Keratinocyte (primary cell): ENCODE data around the gene CHGA. TPM values are rescaled to one million over a fixed set of nuclear protein-coding genes. Genes with fewer than 3 reads are reported as not detected.

ENCODE experiments used
- DNase-seq: peaks from one replicate; pipeline ENCODE4 v3.0.0-alpha.2; 2011; ENCODE audit warnings: low read depth, missing footprints, low spot score
- FAIRE-seq: peaks from 2 replicates; lab custom pipeline; 2011; peaks lifted over from hg19 to GRCh38; lab: Jason Lieb, UNC
- H2AFZ ChIP-seq: 2 replicates; pipeline ENCODE4 v1.6.0; 2012; ENCODE audit warnings: low read length, control low read depth, inconsistent platforms; ENCODE audit not compliant: control insufficient read depth
- H3K27ac ChIP-seq: 2 replicates; pipeline ENCODE4 v1.5.1; 2011; ENCODE audit warnings: low read length; ENCODE audit not compliant: control insufficient read depth, insufficient read depth
- H3K27me3 ChIP-seq: 3 replicates; pipeline ENCODE4 v1.6.0; 2011; ENCODE audit warnings: low read length; ENCODE audit not compliant: control insufficient read depth, insufficient read depth; ENCODE audit errors: extremely low read depth
- H3K36me3 ChIP-seq, 2 experiments: 2 replicates in 1 of 2; 3 replicates in 1 of 2; pipeline ENCODE4 v1.5.1; 2011; ENCODE audit warnings: low read length in 2 of 2, mild to moderate bottlenecking in 1 of 2; ENCODE audit not compliant: control insufficient read depth in 2 of 2, insufficient read depth in 2 of 2; ENCODE audit errors: extremely low read depth in 1 of 2
- H3K4me1 ChIP-seq: 3 replicates; pipeline ENCODE4 v1.5.1; 2011; ENCODE audit warnings: low read length; ENCODE audit not compliant: control insufficient read depth, insufficient read depth; ENCODE audit errors: extremely low read depth
- H3K4me2 ChIP-seq: 3 replicates; pipeline ENCODE4 v1.6.0; 2011; ENCODE audit warnings: low read depth, low read length; ENCODE audit not compliant: control insufficient read depth, insufficient read depth; ENCODE audit errors: extremely low read depth
- H3K4me3 ChIP-seq, 3 experiments: fragments of 200-600 bp in 1 of 3; sonication (generic) in 1 of 3; 2 replicates in 2 of 3; 3 replicates in 1 of 3; pipeline ENCODE4 v1.5.1; 2011 to 2016; ENCODE audit warnings: low read length in 3 of 3, mild to moderate bottlenecking in 3 of 3, control low read depth in 2 of 3, inconsistent platforms in 1 of 3, low read depth in 1 of 3, mixed read lengths in 1 of 3, mixed run types in 1 of 3, moderate library complexity in 1 of 3; ENCODE audit not compliant: control insufficient read depth in 2 of 3, insufficient read depth in 2 of 3; ENCODE audit errors: extremely low read depth in 1 of 3
- H3K79me2 ChIP-seq: 2 replicates; pipeline ENCODE4 v1.6.0; 2012; ENCODE audit warnings: low read length; ENCODE audit not compliant: control insufficient read depth, insufficient read depth
- H3K9ac ChIP-seq: 3 replicates; pipeline ENCODE4 v1.6.0; 2011; ENCODE audit warnings: low read length; ENCODE audit not compliant: control insufficient read depth, insufficient read depth; ENCODE audit errors: extremely low read depth
- H3K9me1 ChIP-seq: 3 replicates; pipeline ENCODE4 v1.6.0; 2011; ENCODE audit warnings: low read length; ENCODE audit not compliant: control insufficient read depth, insufficient read depth; ENCODE audit errors: extremely low read depth
- H3K9me3 ChIP-seq: 2 replicates; pipeline ENCODE4 v1.5.1; 2012; ENCODE audit warnings: low read depth, low read length; ENCODE audit not compliant: control insufficient read depth
- H4K20me1 ChIP-seq: 3 replicates; pipeline ENCODE4 v1.6.0; 2011; ENCODE audit warnings: low read length; ENCODE audit not compliant: control insufficient read depth, insufficient read depth; ENCODE audit errors: extremely low read depth
- EZH2 ChIP-seq: IDR thresholded peaks from one replicate; pipeline ENCODE4 v1.6.1; 2012; ENCODE audit warnings: inconsistent platforms, mild to moderate bottlenecking, low read length, moderate library complexity
- dilution Hi-C: fragments of 300-500 bp; cut with MboI; formaldehyde crosslinking; loops from one replicate; pipeline ENCODE4 v1.7.0; 2020; ENCODE audit warnings: low sequenced_read_pairs; ENCODE audit not compliant: extremely low pct_ligation_motif_present
- polyA plus RNA-seq, 5 experiments: library from polyadenylated mRNA; depleted of rRNA in 3 of 5; stranded (reverse) in 3 of 5; stranded (forward) in 1 of 5; unstranded in 1 of 5; fragments of >200 nt; gene quantifications; 1 replicate in 1 of 5; 2 replicates in 3 of 5; 3 replicates in 1 of 5; pipeline versions ENCODE4 v1.2.1 to v1.2.3, GENCODE V29; 2011 to 2012; ENCODE audit warnings: missing spikeins in 2 of 5, low read depth in 1 of 5, low replicate concordance in 1 of 5
- TF ChIP-seq, protein P1 (sequence below), 3 experiments: IDR thresholded peaks in 1 of 3; conservative IDR thresholded peaks in 1 of 3; optimal IDR thresholded peaks in 1 of 3; 2 replicates in 2 of 3; 3 replicates in 1 of 3; pipeline versions ENCODE3 to v1.5.1; 2011; ENCODE audit warnings: low read length in 3 of 3, mild to moderate bottlenecking in 3 of 3, moderate library complexity in 2 of 3, control low read depth in 1 of 3, inconsistent platforms in 1 of 3; ENCODE audit not compliant: insufficient read depth in 2 of 3; ENCODE audit errors: extremely low read depth in 1 of 3

The CHGA gene
- polyA plus RNA-seq, 1 donor (not counting 4 experiments of a cell fraction or from before 2014, with no cell fraction given), result 0.04 TPM

DNA sequence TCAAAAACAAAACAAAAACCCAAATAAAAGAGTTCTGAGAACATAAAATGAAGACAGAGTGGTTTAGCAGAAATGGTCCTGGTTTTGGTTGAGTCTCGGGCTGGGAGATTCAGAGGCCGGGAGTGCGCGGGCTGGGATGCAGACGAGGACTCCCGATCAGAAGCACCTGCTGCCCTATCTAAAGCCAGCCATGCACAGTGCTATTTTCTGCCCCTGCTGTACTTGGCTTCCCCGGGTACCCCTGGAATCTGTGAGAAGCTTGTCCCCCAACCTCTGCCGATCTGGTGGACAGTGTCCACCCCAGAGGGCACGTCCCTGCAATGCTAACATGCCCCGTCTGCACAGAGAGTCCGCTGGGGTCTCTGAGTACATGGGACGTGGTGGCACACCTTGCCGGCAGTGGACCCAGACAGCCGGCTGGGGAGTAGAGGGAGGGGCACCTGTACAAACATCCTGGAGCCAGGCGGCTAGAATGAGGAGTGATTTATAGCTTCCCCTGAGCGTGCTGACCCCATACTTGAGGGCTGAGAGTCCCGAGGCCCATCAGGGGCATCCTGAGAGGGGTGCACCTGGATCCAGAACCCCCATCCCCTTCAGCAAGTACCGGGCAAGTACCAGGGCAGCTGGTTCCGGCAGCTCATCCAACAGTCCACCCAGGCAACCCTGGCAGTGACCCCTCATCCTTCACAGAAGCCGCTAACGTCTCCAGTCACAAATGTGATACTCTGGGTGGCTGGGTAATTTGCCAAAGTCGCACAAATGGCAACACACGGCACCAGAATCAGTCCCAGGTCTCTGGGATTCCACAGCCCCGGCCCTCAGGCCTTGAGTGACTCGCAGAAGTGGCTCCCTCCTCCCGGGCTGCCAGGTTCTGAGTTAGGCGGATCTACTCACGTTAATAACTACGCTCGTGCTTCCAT lies 37.1 kb downstream of the CHGA start:
- H3K4me3 ChIP-seq, result no peak overlapping the region
- H3K79me2 ChIP-seq, result peaks cover 2% of the 10 kb centered on the region
- H2AFZ ChIP-seq, result no peak overlapping the region
- H3K4me2 ChIP-seq, result no peak overlapping the region
- H3K9me1 ChIP-seq, result no peaks in the 10 kb centered on the region
- no peaks in the 10 kb centered on the region for H3K9me3 ChIP-seq
- H3K9ac ChIP-seq, result peak overlapping the region; percentile 29
- peaks cover 19% of the 10 kb centered on the region for H3K4me1 ChIP-seq
- no peaks in the 10 kb centered on the region for H3K27me3 ChIP-seq
- H3K27ac ChIP-seq, result no peak overlapping the region
- peaks cover 15 to 32% of the 10 kb centered on the region in 2 experiments for H3K36me3 ChIP-seq
- no peaks in the 10 kb centered on the region for H4K20me1 ChIP-seq
- dilution Hi-C loops, result no loop called here
- DNase-seq (no peak), FAIRE-seq (no peak)
- no peak for TF ChIP-seq EZH2
- TF ChIP-seq, protein P1, sequence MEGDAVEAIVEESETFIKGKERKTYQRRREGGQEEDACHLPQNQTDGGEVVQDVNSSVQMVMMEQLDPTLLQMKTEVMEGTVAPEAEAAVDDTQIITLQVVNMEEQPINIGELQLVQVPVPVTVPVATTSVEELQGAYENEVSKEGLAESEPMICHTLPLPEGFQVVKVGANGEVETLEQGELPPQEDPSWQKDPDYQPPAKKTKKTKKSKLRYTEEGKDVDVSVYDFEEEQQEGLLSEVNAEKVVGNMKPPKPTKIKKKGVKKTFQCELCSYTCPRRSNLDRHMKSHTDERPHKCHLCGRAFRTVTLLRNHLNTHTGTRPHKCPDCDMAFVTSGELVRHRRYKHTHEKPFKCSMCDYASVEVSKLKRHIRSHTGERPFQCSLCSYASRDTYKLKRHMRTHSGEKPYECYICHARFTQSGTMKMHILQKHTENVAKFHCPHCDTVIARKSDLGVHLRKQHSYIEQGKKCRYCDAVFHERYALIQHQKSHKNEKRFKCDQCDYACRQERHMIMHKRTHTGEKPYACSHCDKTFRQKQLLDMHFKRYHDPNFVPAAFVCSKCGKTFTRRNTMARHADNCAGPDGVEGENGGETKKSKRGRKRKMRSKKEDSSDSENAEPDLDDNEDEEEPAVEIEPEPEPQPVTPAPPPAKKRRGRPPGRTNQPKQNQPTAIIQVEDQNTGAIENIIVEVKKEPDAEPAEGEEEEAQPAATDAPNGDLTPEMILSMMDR (optimal IDR thresholded peaks at IDR 0.05 in 1 of 3, IDR thresholded peaks at IDR 0.05 in 1 of 3, conservative IDR thresholded peaks at IDR 0.05 in 1 of 3; ENCODE audit: extremely low read depth in 1 of 3, insufficient read depth in 2 of 3, low read length in 3 of 3), result no peak

DNA sequence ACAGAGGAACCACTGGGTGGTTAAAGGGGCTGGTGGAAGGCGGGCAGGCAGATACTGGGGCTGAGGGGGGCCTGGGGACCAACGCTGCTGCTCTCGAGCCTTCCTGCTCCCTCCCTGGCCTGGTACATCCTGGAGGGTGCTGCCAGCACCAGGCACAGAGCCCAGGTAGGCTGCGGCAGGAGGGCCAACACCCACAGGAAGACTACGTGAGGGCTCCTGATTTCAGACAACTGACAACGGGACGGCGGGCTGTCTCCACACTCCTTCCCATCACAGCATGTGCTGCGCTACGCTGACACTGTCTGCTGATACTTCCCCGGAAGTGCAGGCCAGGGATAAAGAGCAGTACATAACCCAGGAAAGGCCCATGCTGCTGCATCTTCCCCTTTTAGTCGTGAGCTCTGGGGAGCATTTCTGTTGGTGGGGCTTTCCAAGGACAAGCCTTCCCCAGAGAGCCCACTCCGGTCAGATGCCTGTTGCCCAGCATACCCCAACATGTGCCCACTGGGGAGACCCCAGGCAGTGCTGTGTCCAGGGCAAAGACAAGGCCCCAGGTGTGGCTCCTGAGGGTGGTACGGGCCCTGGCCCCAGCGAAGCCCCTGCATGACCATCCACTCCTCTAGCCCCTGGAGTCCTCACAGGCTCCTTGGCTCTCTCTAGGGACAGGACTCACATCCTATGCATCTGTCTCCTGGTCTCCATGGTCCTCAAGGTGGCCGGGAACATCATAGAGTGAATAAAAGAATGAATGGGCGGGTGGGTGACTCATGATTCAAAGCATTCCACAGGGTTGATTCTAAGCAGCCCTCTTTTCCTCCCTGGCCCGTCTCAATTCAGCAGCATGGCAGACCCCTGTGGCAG lies 38.0 kb downstream of the CHGA start:
- dilution Hi-C loops, result no loop called here
- DNase-seq (no peak), FAIRE-seq (peak; percentile 88)
- H3K27ac ChIP-seq, result peak overlapping the region; percentile 57
- peaks cover 14 to 29% of the 10 kb centered on the region in 2 experiments for H3K36me3 ChIP-seq
- H2AFZ ChIP-seq, result peak overlapping the region; percentile 52
- peaks cover 19% of the 10 kb centered on the region for H3K4me1 ChIP-seq
- no peaks in the 10 kb centered on the region for H3K9me1 ChIP-seq
- H3K4me3 ChIP-seq, result no peak overlapping the region
- H3K79me2 ChIP-seq, result peaks cover 6% of the 10 kb centered on the region
- no peaks in the 10 kb centered on the region for H3K27me3 ChIP-seq
- TF ChIP-seq, protein P1 (optimal IDR thresholded peaks at IDR 0.05 in 1 of 3, IDR thresholded peaks at IDR 0.05 in 1 of 3, conservative IDR thresholded peaks at IDR 0.05 in 1 of 3; ENCODE audit: extremely low read depth in 1 of 3, insufficient read depth in 2 of 3, low read length in 3 of 3), result no peak
- TF ChIP-seq EZH2, result no peak
- H3K9me3 ChIP-seq, result no peaks in the 10 kb centered on the region
- H3K9ac ChIP-seq, result peak overlapping the region; percentile 29
- H4K20me1 ChIP-seq, result no peaks in the 10 kb centered on the region
- peak overlapping the region; percentile 42 for H3K4me2 ChIP-seq
